Measurements from ENCODE around the gene MISP. TPM values are rescaled to one million over a fixed set of nuclear protein-coding genes. Genes with fewer than 3 reads are reported as not detected.

Gene MISP, protein sequence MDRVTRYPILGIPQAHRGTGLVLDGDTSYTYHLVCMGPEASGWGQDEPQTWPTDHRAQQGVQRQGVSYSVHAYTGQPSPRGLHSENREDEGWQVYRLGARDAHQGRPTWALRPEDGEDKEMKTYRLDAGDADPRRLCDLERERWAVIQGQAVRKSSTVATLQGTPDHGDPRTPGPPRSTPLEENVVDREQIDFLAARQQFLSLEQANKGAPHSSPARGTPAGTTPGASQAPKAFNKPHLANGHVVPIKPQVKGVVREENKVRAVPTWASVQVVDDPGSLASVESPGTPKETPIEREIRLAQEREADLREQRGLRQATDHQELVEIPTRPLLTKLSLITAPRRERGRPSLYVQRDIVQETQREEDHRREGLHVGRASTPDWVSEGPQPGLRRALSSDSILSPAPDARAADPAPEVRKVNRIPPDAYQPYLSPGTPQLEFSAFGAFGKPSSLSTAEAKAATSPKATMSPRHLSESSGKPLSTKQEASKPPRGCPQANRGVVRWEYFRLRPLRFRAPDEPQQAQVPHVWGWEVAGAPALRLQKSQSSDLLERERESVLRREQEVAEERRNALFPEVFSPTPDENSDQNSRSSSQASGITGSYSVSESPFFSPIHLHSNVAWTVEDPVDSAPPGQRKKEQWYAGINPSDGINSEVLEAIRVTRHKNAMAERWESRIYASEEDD
- 4.4 and 5.9 TPM in 2 replicates for total RNA-seq (2014; rRNA removed; shearing (Covaris generic))

GRCh38 chr19:750640-751423 lies at the start of gene MISP:
TSS of gene MISP (plus strand) at chr19:751112. CDS start at chr19:756947, 5,835 bp downstream.

GRCh38 chr19:708154-709143 lies 42.5 kb upstream of the MISP start, which contains the start of gene PALM:
TSS of gene PALM (plus strand) at chr19:708935. CDS start at chr19:709147, 212 bp downstream.

GRCh38 chr19:796692-797527 lies 46.0 kb downstream of the MISP start, which contains the start of gene PTBP1:
TSS of gene PTBP1 (plus strand) at chr19:797452. CDS start at chr19:797498, 46 bp downstream.

Small RNA genes within 50 kb of the gene (small RNA-seq; reads per million reads assigned to genes)
- gene MIR3187, result not detected

Other genes starting within 250 kb of the MISP start
- 43.4 and 51.0 TPM in 2 replicates for gene TPGS1, start 243.6 kb upstream of the MISP start, total RNA-seq (2014; rRNA removed; shearing (Covaris generic))
- gene CDC34, start 219.4 kb upstream of the MISP start, total RNA-seq (2014; rRNA removed; shearing (Covaris generic)), result 139 and 153 TPM in 2 replicates
- gene GZMM, start 207.1 kb upstream of the MISP start, total RNA-seq (2014; rRNA removed; shearing (Covaris generic)), result 0.19 and 2.0 TPM in 2 replicates
- 466 and 497 TPM in 2 replicates for gene BSG, start 178.5 kb upstream of the MISP start, total RNA-seq (2014; rRNA removed; shearing (Covaris generic))
- gene HCN2, start 161.2 kb upstream of the MISP start, total RNA-seq (2014; rRNA removed; shearing (Covaris generic)), result 0.45 and 0.75 TPM in 2 replicates
- gene POLRMT, start 117.6 kb upstream of the MISP start, total RNA-seq (2014; rRNA removed; shearing (Covaris generic)), result 46.5 and 59.4 TPM in 2 replicates
- 0.91 and 1.0 TPM in 2 replicates for gene FGF22, start 111.2 kb upstream of the MISP start, total RNA-seq (2014; rRNA removed; shearing (Covaris generic))
- 91.1 and 92.3 TPM in 2 replicates for gene RNF126, start 87.9 kb upstream of the MISP start, total RNA-seq (2014; rRNA removed; shearing (Covaris generic))
- gene FSTL3, start 74.7 kb upstream of the MISP start, total RNA-seq (2014; rRNA removed; shearing (Covaris generic)), result 71.8 and 87.6 TPM in 2 replicates
- gene PRSS57, start 55.7 kb upstream of the MISP start, total RNA-seq (2014; rRNA removed; shearing (Covaris generic)), result not detected in 2 replicates
- gene PALM, start 42.2 kb upstream of the MISP start, total RNA-seq (2014; rRNA removed; shearing (Covaris generic)), result 4.7 and 5.1 TPM in 2 replicates
- 355 and 456 TPM in 2 replicates for gene PTBP1, start 46.3 kb downstream of the MISP start, total RNA-seq (2014; rRNA removed; shearing (Covaris generic))
- 0.03 TPM in 1 of 2 replicates, not detected in the other for gene PLPPR3, start 70.8 kb downstream of the MISP start, total RNA-seq (2014; rRNA removed; shearing (Covaris generic))
- gene AZU1, start 76.7 kb downstream of the MISP start, total RNA-seq (2014; rRNA removed; shearing (Covaris generic)), result 0.45 TPM in 1 of 2 replicates, not detected in the other
- not detected in 2 replicates for gene PRTN3, start 89.9 kb downstream of the MISP start, total RNA-seq (2014; rRNA removed; shearing (Covaris generic))
- 0.34 TPM in 1 of 2 replicates, not detected in the other for gene ELANE, start 101.2 kb downstream of the MISP start, total RNA-seq (2014; rRNA removed; shearing (Covaris generic))
- 2.1 and 3.5 TPM in 2 replicates for gene CFD, start 108.6 kb downstream of the MISP start, total RNA-seq (2014; rRNA removed; shearing (Covaris generic))
- 20.4 and 25.1 TPM in 2 replicates for gene MED16, start 142.1 kb downstream of the MISP start, total RNA-seq (2014; rRNA removed; shearing (Covaris generic))
- not detected in 2 replicates for gene RNU6-9, start 142.4 kb downstream of the MISP start, total RNA-seq (2014; rRNA removed; shearing (Covaris generic))
- 24.9 and 26.8 TPM in 2 replicates for gene R3HDM4, start 162.1 kb downstream of the MISP start, total RNA-seq (2014; rRNA removed; shearing (Covaris generic))
- gene KISS1R, start 166.2 kb downstream of the MISP start, total RNA-seq (2014; rRNA removed; shearing (Covaris generic)), result not detected in 2 replicates
- 2.0 and 3.1 TPM in 2 replicates for gene ARID3A, start 174.9 kb downstream of the MISP start, total RNA-seq (2014; rRNA removed; shearing (Covaris generic))
- gene WDR18, start 233.2 kb downstream of the MISP start, total RNA-seq (2014; rRNA removed; shearing (Covaris generic)), result 136 and 158 TPM in 2 replicates
- gene GRIN3B, start 249.3 kb downstream of the MISP start, total RNA-seq (2014; rRNA removed; shearing (Covaris generic)), result not detected in 2 replicates